Measurements from ENCODE around the gene ANKRD1.

DNA sequence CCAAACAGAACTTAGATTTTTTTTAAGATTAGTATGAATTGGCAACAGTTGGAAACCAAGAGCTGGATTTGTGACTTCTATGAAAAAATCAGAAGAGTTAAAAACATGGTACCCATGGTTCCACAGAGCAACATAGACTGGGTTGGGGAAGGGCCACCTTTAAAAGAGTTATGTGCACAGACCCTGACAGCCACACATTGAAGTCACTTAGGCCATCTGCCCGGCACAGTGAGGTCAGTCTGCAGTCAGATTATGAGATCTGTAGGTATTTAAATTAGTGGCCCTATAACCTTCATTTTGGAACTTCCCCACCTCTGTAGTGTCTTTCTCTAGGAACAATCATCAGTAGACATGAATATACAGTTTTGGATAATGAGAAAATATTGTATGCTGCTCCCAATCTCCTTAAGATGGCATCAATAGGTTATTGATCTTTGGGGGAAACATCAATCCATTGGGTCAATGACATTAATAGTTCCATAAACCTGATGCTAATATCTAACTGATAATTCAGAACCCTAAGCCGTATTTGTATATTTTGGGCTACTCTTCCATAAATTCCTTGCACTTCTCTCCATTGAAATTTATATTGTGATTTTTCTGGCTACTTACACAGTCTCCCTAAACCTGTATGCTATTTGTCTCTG lies 7.0 kb downstream of the ANKRD1 start:
- TF ChIP-seq YY1 (IDR thresholded peaks at IDR 0.05; ENCODE audit: extremely low read depth, insufficient replicate concordance, low read depth, low read length) (no peak), EGR1 (IDR thresholded peaks at IDR 0.05; ENCODE audit: low read depth) (no peak), SP1 (IDR thresholded peaks at IDR 0.05; ENCODE audit: low read depth) (no peak), CEBPB (IDR thresholded peaks at IDR 0.05; ENCODE audit: low read depth) (no peak), EZH2 (IDR thresholded peaks at IDR 0.05) (no peak), POLR2A (IDR thresholded peaks at IDR 0.05; ENCODE audit: borderline replicate concordance, extremely low read depth, insufficient read depth, insufficient read length) (no peak), JUND (IDR thresholded peaks at IDR 0.05) (no peak), ZNF274 (IDR thresholded peaks at IDR 0.05; ENCODE audit: low read depth, low read length) (no peak), RAD21 (IDR thresholded peaks at IDR 0.05; ENCODE audit: low read depth) (no peak), SRF (IDR thresholded peaks at IDR 0.05; ENCODE audit: low read depth) (no peak)
- TF ChIP-seq, protein P1, sequence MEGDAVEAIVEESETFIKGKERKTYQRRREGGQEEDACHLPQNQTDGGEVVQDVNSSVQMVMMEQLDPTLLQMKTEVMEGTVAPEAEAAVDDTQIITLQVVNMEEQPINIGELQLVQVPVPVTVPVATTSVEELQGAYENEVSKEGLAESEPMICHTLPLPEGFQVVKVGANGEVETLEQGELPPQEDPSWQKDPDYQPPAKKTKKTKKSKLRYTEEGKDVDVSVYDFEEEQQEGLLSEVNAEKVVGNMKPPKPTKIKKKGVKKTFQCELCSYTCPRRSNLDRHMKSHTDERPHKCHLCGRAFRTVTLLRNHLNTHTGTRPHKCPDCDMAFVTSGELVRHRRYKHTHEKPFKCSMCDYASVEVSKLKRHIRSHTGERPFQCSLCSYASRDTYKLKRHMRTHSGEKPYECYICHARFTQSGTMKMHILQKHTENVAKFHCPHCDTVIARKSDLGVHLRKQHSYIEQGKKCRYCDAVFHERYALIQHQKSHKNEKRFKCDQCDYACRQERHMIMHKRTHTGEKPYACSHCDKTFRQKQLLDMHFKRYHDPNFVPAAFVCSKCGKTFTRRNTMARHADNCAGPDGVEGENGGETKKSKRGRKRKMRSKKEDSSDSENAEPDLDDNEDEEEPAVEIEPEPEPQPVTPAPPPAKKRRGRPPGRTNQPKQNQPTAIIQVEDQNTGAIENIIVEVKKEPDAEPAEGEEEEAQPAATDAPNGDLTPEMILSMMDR (IDR thresholded peaks at IDR 0.05 in 2 of 3, conservative IDR thresholded peaks at IDR 0.05 in 1 of 3; ENCODE audit: borderline replicate concordance in 1 of 3, insufficient read depth in 1 of 3, low read depth in 2 of 3, low read length in 2 of 3), result no peak
- TF ChIP-seq, protein P2, sequence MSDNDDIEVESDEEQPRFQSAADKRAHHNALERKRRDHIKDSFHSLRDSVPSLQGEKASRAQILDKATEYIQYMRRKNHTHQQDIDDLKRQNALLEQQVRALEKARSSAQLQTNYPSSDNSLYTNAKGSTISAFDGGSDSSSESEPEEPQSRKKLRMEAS (IDR thresholded peaks at IDR 0.05), result no peak
